ENCODE results near the gene ITGB4. TPM values are rescaled to one million over a fixed set of nuclear protein-coding genes. Genes with fewer than 3 reads are reported as not detected.

The ITGB4 gene
- total RNA-seq, 1 donor from 2014 or later, result 0.54 TPM

DNA sequence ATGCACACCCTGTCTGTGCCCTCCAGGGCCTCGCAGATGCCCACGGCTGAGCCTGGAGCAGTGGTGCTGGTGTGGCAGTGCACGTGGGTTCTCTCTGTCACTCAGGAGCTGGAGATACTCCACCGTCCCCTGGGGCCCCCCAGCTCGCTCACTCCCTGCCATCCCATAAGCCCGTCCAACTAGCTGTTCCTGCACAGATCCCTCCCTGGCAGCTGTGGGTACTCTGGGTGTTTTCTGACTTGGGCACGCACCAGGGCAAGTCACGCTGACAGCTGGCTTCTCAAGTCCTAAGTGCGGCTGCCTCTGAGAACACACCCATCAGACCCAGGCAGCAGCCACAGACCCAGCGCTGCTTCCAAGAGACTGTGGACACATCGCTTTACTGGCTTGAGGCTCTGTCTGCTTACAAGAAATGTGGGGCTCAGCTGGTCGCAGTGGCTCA lies 25.4 kb upstream of the ITGB4 start:
- no peak for DNase-seq (ENCODE audit: low spot score)
- TF ChIP-seq, protein P1, sequence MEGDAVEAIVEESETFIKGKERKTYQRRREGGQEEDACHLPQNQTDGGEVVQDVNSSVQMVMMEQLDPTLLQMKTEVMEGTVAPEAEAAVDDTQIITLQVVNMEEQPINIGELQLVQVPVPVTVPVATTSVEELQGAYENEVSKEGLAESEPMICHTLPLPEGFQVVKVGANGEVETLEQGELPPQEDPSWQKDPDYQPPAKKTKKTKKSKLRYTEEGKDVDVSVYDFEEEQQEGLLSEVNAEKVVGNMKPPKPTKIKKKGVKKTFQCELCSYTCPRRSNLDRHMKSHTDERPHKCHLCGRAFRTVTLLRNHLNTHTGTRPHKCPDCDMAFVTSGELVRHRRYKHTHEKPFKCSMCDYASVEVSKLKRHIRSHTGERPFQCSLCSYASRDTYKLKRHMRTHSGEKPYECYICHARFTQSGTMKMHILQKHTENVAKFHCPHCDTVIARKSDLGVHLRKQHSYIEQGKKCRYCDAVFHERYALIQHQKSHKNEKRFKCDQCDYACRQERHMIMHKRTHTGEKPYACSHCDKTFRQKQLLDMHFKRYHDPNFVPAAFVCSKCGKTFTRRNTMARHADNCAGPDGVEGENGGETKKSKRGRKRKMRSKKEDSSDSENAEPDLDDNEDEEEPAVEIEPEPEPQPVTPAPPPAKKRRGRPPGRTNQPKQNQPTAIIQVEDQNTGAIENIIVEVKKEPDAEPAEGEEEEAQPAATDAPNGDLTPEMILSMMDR (IDR thresholded peaks at IDR 0.05; ENCODE audit: unreplicated experiment), result no peak
- H3K36me3 Mint-ChIP-seq (ENCODE audit: low read depth, unreplicated experiment), result peaks cover 37% of the 10 kb centered on the region
- H3K27ac Mint-ChIP-seq (ENCODE audit: unreplicated experiment), result no peak overlapping the region
- peaks cover 3% of the 10 kb centered on the region for H3K4me1 Mint-ChIP-seq (ENCODE audit: unreplicated experiment)
- no peaks in the 10 kb centered on the region for H3K9me3 Mint-ChIP-seq (ENCODE audit: unreplicated experiment)
- peaks cover 4% of the 10 kb centered on the region for H3K27me3 Mint-ChIP-seq (ENCODE audit: unreplicated experiment)
- no peak overlapping the region for H3K4me3 Mint-ChIP-seq (ENCODE audit: unreplicated experiment)

- no peak for DNase-seq (ENCODE audit: low spot score)
- TF ChIP-seq, protein P1 (IDR thresholded peaks at IDR 0.05; ENCODE audit: unreplicated experiment), result no peak
- Mint-ChIP-seq H3K9me3 (ENCODE audit: unreplicated experiment) (no peaks in the 10 kb centered on the region), H3K4me3 (ENCODE audit: unreplicated experiment) (no peak overlapping the region), H3K27ac (ENCODE audit: unreplicated experiment) (no peak overlapping the region), H3K4me1 (ENCODE audit: unreplicated experiment) (no peaks in the 10 kb centered on the region), H3K27me3 (ENCODE audit: unreplicated experiment) (peaks cover 2% of the 10 kb centered on the region), H3K36me3 (ENCODE audit: low read depth, unreplicated experiment) (peaks cover 50% of the 10 kb centered on the region)
Measured at GRCh38 chr17:75697651-75698291, 23.5 kb upstream of the ITGB4 start.

DNA sequence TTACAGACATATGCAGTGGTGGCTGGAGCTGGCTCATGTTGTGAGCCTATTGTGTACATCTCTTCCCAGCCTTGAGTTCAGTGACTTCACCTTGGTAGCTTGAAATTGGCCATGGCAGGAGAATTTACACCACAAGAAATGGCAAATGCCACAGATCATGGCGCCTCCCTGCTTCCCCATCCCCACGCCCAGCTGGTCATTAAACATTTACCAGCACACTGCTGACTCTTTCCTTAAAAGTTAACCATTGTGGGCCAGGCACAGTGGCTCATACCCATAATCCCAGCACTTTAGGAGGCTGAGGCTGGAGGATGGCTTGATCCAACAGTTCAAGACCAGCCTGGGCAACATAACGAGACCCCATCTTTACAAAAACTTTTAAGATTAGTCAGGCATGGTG lies 22.6 kb upstream of the ITGB4 start:
- Mint-ChIP-seq H3K27ac (ENCODE audit: unreplicated experiment) (no peak overlapping the region), H3K4me1 (ENCODE audit: unreplicated experiment) (no peaks in the 10 kb centered on the region), H3K27me3 (ENCODE audit: unreplicated experiment) (peaks cover 3% of the 10 kb centered on the region), H3K4me3 (ENCODE audit: unreplicated experiment) (no peak overlapping the region), H3K36me3 (ENCODE audit: low read depth, unreplicated experiment) (peaks cover 56% of the 10 kb centered on the region), H3K9me3 (ENCODE audit: unreplicated experiment) (no peaks in the 10 kb centered on the region)
- TF ChIP-seq, protein P1 (IDR thresholded peaks at IDR 0.05; ENCODE audit: unreplicated experiment), result no peak
- no peak for DNase-seq (ENCODE audit: low spot score)

- no peaks in the 10 kb centered on the region for H3K4me1 Mint-ChIP-seq (ENCODE audit: unreplicated experiment)
- peaks cover 51% of the 10 kb centered on the region for H3K36me3 Mint-ChIP-seq (ENCODE audit: low read depth, unreplicated experiment)
- DNase-seq (ENCODE audit: low spot score), result no peak
- H3K9me3 Mint-ChIP-seq (ENCODE audit: unreplicated experiment), result no peaks in the 10 kb centered on the region
- H3K27ac Mint-ChIP-seq (ENCODE audit: unreplicated experiment), result no peak overlapping the region
- peaks cover 3% of the 10 kb centered on the region for H3K27me3 Mint-ChIP-seq (ENCODE audit: unreplicated experiment)
- TF ChIP-seq, protein P1 (IDR thresholded peaks at IDR 0.05; ENCODE audit: unreplicated experiment), result no peak
- H3K4me3 Mint-ChIP-seq (ENCODE audit: unreplicated experiment), result peak overlapping the region; percentile 32
Measured at GRCh38 chr17:75701288-75701687, 20.0 kb upstream of the ITGB4 start.

DNA sequence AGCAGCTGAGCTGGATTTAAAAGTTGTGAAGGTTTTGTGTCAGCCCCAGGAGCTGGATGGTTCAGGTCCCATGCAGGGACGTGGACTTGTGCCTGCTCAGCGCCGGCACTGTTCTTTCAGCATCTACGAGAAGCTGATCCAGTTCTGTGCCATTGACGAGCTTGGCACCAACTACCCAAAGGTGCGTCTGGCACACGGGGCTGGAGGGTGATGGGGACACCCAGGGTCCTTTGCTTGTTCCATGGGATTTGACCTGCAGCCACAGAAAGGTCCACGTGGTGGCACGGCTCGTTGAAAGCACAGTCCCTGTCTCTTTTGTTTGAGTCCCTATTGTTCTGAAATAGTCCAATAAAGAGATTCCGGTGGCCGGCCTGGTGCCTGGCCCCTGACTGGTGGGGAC lies 18.1 kb upstream of the ITGB4 start:
- Mint-ChIP-seq H3K9me3 (ENCODE audit: unreplicated experiment) (no peaks in the 10 kb centered on the region), H3K27ac (ENCODE audit: unreplicated experiment) (no peak overlapping the region), H3K4me1 (ENCODE audit: unreplicated experiment) (no peaks in the 10 kb centered on the region), H3K36me3 (ENCODE audit: low read depth, unreplicated experiment) (peaks cover 56% of the 10 kb centered on the region), H3K4me3 (ENCODE audit: unreplicated experiment) (no peak overlapping the region), H3K27me3 (ENCODE audit: unreplicated experiment) (peaks cover 4% of the 10 kb centered on the region)
- TF ChIP-seq, protein P1 (IDR thresholded peaks at IDR 0.05; ENCODE audit: unreplicated experiment), result no peak
- no peak for DNase-seq (ENCODE audit: low spot score)

Data from endothelial cell (in vitro differentiated cells).